HepG2 (cell line): Measurements from ENCODE around the gene CSNK2B. TPM values are rescaled to one million over a fixed set of nuclear protein-coding genes. Genes with fewer than 3 reads are reported as not detected.

ENCODE experiments used
- CEBPZ ChIP-seq: IDR thresholded peaks from 2 replicates; pipeline ENCODE4 v1.6.1; 2012; ENCODE audit warnings: low read length, improper control_type of control experiment
- EEA1 ChIP-seq: sonication (generic); formaldehyde crosslinking; IDR thresholded peaks from 2 replicates; pipeline ENCODE4 v1.5.1; 2020; ENCODE audit warnings: mild to moderate bottlenecking, missing genetic modification reagents, borderline replicate concordance
- FOXJ3 ChIP-seq: sonication (generic); formaldehyde crosslinking; IDR thresholded peaks from 2 replicates; pipeline ENCODE4 v1.4.0; 2020; ENCODE audit warnings: missing genetic modification reagents, mild to moderate bottlenecking, borderline replicate concordance
- FOXP4 ChIP-seq: sonication (generic); formaldehyde crosslinking; IDR thresholded peaks from 2 replicates; pipeline ENCODE4 v1.4.0; 2020; ENCODE audit warnings: missing genetic modification reagents
- PITX1 ChIP-seq: sonication (generic); formaldehyde crosslinking; IDR thresholded peaks from 2 replicates; pipeline ENCODE4 v1.5.1; 2020; ENCODE audit warnings: mild to moderate bottlenecking, missing genetic modification reagents
- PRDM10 ChIP-seq: sonication (generic); formaldehyde crosslinking; IDR thresholded peaks from 2 replicates; pipeline ENCODE4 v1.4.0; 2020; ENCODE audit warnings: low read depth, missing genetic modification reagents
- SETDB1 ChIP-seq: sonication (generic); formaldehyde crosslinking; IDR thresholded peaks from 2 replicates; pipeline ENCODE4 v1.5.1; 2020; ENCODE audit warnings: missing genetic modification reagents, mild to moderate bottlenecking, borderline replicate concordance
- TAF1 ChIP-seq: sonication (generic); formaldehyde crosslinking; IDR thresholded peaks from 2 replicates; pipeline ENCODE4 v1.4.0; 2020; ENCODE audit warnings: missing genetic modification reagents
- TBL1XR1 ChIP-seq: fragments of 150-350 bp; IDR thresholded peaks from 2 replicates; pipeline ENCODE4 v1.6.1; 2014; ENCODE audit warnings: borderline replicate concordance, low read length; ENCODE audit not compliant: partially characterized antibody
- ZFP36L1 ChIP-seq: sonication (generic); formaldehyde crosslinking; IDR thresholded peaks from 2 replicates; pipeline ENCODE4 v1.8.0; 2022; ENCODE audit warnings: mild to moderate bottlenecking, missing genetic modification reagents, moderate library complexity
- ZNF354B ChIP-seq: sonication (generic); formaldehyde crosslinking; IDR thresholded peaks from 2 replicates; pipeline ENCODE4 v1.8.0; 2022; ENCODE audit warnings: mild to moderate bottlenecking, missing genetic modification reagents
- ZNF367 ChIP-seq: sonication (generic); formaldehyde crosslinking; IDR thresholded peaks from 2 replicates; pipeline ENCODE4 v1.4.0; 2020; ENCODE audit warnings: missing genetic modification reagents, borderline replicate concordance
- ZNF549 ChIP-seq: sonication (generic); formaldehyde crosslinking; IDR thresholded peaks from 2 replicates; pipeline ENCODE4 v1.5.0; 2020; ENCODE audit warnings: missing genetic modification reagents
- ZNF576 ChIP-seq: sonication (generic); formaldehyde crosslinking; IDR thresholded peaks from 2 replicates; pipeline ENCODE4 v1.4.0; 2020; ENCODE audit warnings: mild to moderate bottlenecking, missing genetic modification reagents
- ZNF616 ChIP-seq: sonication (generic); formaldehyde crosslinking; IDR thresholded peaks from 2 replicates; pipeline ENCODE4 v1.5.0; 2020; ENCODE audit warnings: low read depth, mild to moderate bottlenecking, missing genetic modification reagents
- ZNF746 ChIP-seq: sonication (generic); formaldehyde crosslinking; IDR thresholded peaks from 2 replicates; pipeline ENCODE4 v1.8.0; 2022; ENCODE audit warnings: mild to moderate bottlenecking, missing genetic modification reagents
- ZNF780A ChIP-seq: sonication (generic); formaldehyde crosslinking; IDR thresholded peaks from 2 replicates; pipeline ENCODE4 v1.8.0; 2022; ENCODE audit warnings: mild to moderate bottlenecking, missing genetic modification reagents, moderate library complexity
- ZSCAN21 ChIP-seq: sonication (generic); formaldehyde crosslinking; IDR thresholded peaks from 2 replicates; pipeline ENCODE4 v1.8.0; 2022; ENCODE audit warnings: mild to moderate bottlenecking, missing genetic modification reagents, moderate library complexity, borderline replicate concordance
- ZSCAN9 ChIP-seq: IDR thresholded peaks from 2 replicates; pipeline ENCODE4 v1.6.1; 2016; ENCODE audit warnings: borderline replicate concordance
- polyA plus RNA-seq, 8 experiments: library from polyadenylated mRNA; depleted of rRNA in 3 of 8; stranded (reverse) in 7 of 8; unstranded in 1 of 8; fragments of >200 nt; fragmentation: Illumina TruSeq in 4 of 8; extraction: Trizol in 4 of 8; gene quantifications; 2 replicates each; pipeline versions ENCODE4 v1.2.1 to v1.2.3, GENCODE V29; 2011 to 2016; ENCODE audit warnings: low read depth in 4 of 8, missing spikeins in 1 of 8, mixed read lengths in 1 of 8; ENCODE audit not compliant: insufficient read depth in 1 of 8
- total RNA-seq, 5 experiments: library from RNA; depleted of rRNA; stranded (reverse); fragments of >200 nt; fragmentation: Illumina TruSeq; extraction: Trizol; gene quantifications; 2 replicates each; pipeline ENCODE4 v1.2.3, GENCODE V29; 2016; ENCODE audit warnings: low read depth in 1 of 5

CSNK2B gene
- total and polyA plus RNA-seq, 2 of the 13 experiments (the other 11 are each of a cell fraction or from before 2014, with no cell fraction given) = 111 to 296 TPM

GRCh38 chr6:31655349-31656237 is 10.3 kb upstream of the CSNK2B start, which contains the start of gene APOM (continued):
- TF ChIP-seq ZNF616 (CRISPR knock-in tag) (peak; percentile 88; the same call in 1 of the 2 replicates), TBL1XR1 (peak; percentile 86), ZNF780A (CRISPR knock-in tag) (peak; percentile 73), ZNF354B (CRISPR knock-in tag) (peak; percentile 97; the same call in 1 of the 2 replicates), CEBPZ (no peak), ZNF576 (no peak), ZFP36L1 (CRISPR knock-in tag) (peak; percentile 92), ZSCAN9 (CRISPR knock-in tag) (peak; percentile 92), FOXJ3 (CRISPR knock-in tag) (peak; percentile 94; the same call in 1 of the 2 replicates), PRDM10 (CRISPR knock-in tag) (peak; percentile 98), FOXP4 (peak; percentile 98), EEA1 (no peak), ZNF549 (CRISPR knock-in tag) (peak; percentile 59; the same call in 1 of the 2 replicates), PITX1 (CRISPR knock-in tag) (peak; percentile 99), ZNF746 (CRISPR knock-in tag) (peak; percentile 95), ZNF367 (CRISPR knock-in tag) (peak; percentile 73; the same call in 1 of the 2 replicates), SETDB1 (CRISPR knock-in tag) (0 out of 2 replicates have a peak, but pooled peaks have one; percentile 36), TAF1 (CRISPR knock-in tag) (peak; percentile 99), ZSCAN21 (CRISPR knock-in tag) (peak; percentile 88; the same call in 1 of the 2 replicates)
- TF ChIP-seq, all 625 proteins: peak for 383
